Karpas-422 (cell line): ENCODE results near the gene TBCD. TPM values are rescaled to one million over a fixed set of nuclear protein-coding genes. Genes with fewer than 3 reads are reported as not detected.

Experiments
- DNase-seq: peaks from one replicate; pipeline ENCODE4 v3.0.0-alpha.2; 2015
- H2AFZ ChIP-seq: fragments of 200-600 bp; sonication (generic); 2 replicates; pipeline ENCODE4 v1.6.1; 2014; ENCODE audit warnings: antibody characterized with exemption, low read length, mixed read lengths
- H3K27ac ChIP-seq: fragments of 200-600 bp; sonication (generic); 2 replicates; pipeline ENCODE4 v1.5.1; 2014; ENCODE audit warnings: mild to moderate bottlenecking, low read length, moderate library complexity
- H3K27me3 ChIP-seq: fragments of 200-600 bp; sonication (generic); 2 replicates; pipeline ENCODE4 v1.6.1; 2014; ENCODE audit warnings: low read length, mixed read lengths
- H3K36me3 ChIP-seq: fragments of 200-600 bp; sonication (generic); 2 replicates; pipeline ENCODE4 v1.6.1; 2014; ENCODE audit warnings: low read length, mixed read lengths; ENCODE audit not compliant: insufficient read depth
- H3K4me1 ChIP-seq: fragments of 200-600 bp; sonication (generic); 2 replicates; pipeline ENCODE4 v1.6.1; 2014; ENCODE audit warnings: mild to moderate bottlenecking, low read length, mixed read lengths
- H3K4me2 ChIP-seq: fragments of 200-600 bp; sonication (generic); 2 replicates; pipeline ENCODE4 v1.6.1; 2014; ENCODE audit warnings: low read length, low read depth, mild to moderate bottlenecking; ENCODE audit not compliant: poor library complexity, severe bottlenecking
- H3K4me3 ChIP-seq: fragments of 200-600 bp; sonication (generic); 2 replicates; pipeline ENCODE4 v1.5.1; 2014; ENCODE audit warnings: mild to moderate bottlenecking, antibody characterized with exemption, low read length, mixed read lengths
- H3K79me2 ChIP-seq: fragments of 200-600 bp; sonication (generic); 2 replicates; pipeline ENCODE4 v1.6.1; 2014; ENCODE audit warnings: mild to moderate bottlenecking, low read length, mixed read lengths
- H3K9ac ChIP-seq: fragments of 200-600 bp; sonication (generic); 2 replicates; pipeline ENCODE4 v1.6.0; 2014; ENCODE audit warnings: low read length
- H3K9me2 ChIP-seq: fragments of 200-600 bp; sonication (generic), shearing (Covaris generic); replicated peaks from 2 replicates; pipeline ENCODE4 v1.6.0; 2014; ENCODE audit warnings: mild to moderate bottlenecking, low read length, moderate library complexity; ENCODE audit not compliant: insufficient read depth
- H3K9me3 ChIP-seq: fragments of 300-700, 200-600 bp; sonication (generic); 2 replicates; pipeline ENCODE4 v1.6.1; 2014; ENCODE audit warnings: low read length, mixed read lengths
- H4K20me1 ChIP-seq: fragments of 200-600 bp; sonication (generic); 2 replicates; pipeline ENCODE4 v1.6.1; 2014; ENCODE audit warnings: mild to moderate bottlenecking, antibody characterized with exemption, low read length, low read depth; ENCODE audit not compliant: insufficient read depth
- total RNA-seq: library from RNA; depleted of rRNA; stranded (reverse); fragments of >200 nt; shearing (Covaris generic); gene quantifications from 2 replicates; pipeline ENCODE4 v1.2.3, GENCODE V29; 2014; ENCODE audit warnings: low replicate concordance

Gene TBCD
- total RNA-seq, 1 experiment from 2014 or later, result 28.7 TPM

DNA sequence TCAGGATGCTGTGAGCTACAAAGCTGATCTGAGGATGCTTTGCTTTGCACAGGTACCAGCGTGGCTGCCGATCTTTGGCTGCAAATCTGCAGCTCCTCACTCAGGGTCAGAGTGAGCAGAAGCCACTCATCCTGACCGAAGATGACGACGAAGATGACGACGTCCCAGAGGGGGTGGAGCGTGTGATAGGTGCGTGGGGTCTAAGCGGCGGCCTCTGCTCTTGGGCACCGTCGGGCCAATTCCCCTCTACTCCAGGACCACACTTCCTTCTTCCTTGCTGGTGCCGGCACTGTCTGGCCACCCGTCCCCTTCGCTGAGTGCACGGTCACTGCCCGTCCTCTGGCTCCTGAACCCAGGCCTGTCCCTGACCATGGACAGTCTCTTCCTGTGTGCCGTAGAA lies 54.0 kb downstream of the TBCD start:
- no peak overlapping the region for H3K4me3 ChIP-seq
- no peak overlapping the region for H3K4me2 ChIP-seq
- H3K27me3 ChIP-seq, result no peaks in the 10 kb centered on the region
- no peaks in the 10 kb centered on the region for H3K9me2 ChIP-seq
- H3K36me3 ChIP-seq, result no peaks in the 10 kb centered on the region
- H4K20me1 ChIP-seq, result no peaks in the 10 kb centered on the region; the same call in 1 of the 2 replicates
- no peak for DNase-seq
- no peak overlapping the region for H3K27ac ChIP-seq
- no peaks in the 10 kb centered on the region for H3K9me3 ChIP-seq
- no peaks in the 10 kb centered on the region for H3K4me1 ChIP-seq
- no peak overlapping the region for H2AFZ ChIP-seq
- H3K79me2 ChIP-seq, result peaks cover 16% of the 10 kb centered on the region
- no peak overlapping the region for H3K9ac ChIP-seq

DNA sequence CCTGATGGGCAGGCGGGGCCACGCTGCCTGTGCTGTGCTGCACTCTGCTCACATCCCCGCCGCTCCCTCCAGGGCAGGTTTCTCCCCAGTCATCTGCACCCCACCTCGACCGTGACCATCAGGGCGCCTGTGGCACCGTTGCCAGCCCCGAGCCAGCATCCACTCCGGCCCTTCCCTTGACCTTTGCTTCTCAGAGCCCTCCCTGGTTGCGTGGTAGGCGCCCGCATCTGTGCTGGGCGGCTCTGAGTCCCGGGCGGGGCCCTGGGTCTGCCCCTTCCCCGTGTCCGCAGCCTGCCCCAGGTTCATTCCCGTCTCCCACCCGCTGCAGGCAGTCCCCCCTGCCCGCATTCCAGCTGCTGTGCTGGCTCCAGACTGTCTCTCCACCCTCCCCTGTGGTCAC lies 54.8 kb downstream of the TBCD start:
- no peaks in the 10 kb centered on the region for H3K9me2 ChIP-seq
- no peak for DNase-seq

DNA sequence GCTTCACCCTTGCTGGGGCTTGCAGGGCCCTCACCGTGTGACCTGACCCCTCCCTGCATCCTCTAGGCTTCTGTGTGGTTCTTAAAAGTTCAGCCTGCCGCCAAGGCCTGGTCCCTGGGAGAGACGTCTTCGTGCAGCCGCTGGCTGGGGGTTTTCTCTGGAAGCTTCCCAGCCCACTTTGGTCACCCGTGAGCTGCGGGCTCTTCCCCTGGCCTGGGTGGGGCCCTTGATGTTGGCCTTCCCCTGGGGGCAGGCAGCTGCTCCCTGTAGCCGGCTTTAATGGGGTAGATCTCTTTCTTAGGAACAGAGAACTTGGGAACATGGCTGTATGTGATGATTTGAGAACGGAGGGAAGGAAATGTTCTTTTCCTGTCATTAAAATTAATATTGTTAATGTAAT lies 55.2 kb downstream of the TBCD start:
- Histone ChIP-seq H3K9me3 (no peaks in the 10 kb centered on the region), H4K20me1 (no peaks in the 10 kb centered on the region; the same call in 1 of the 2 replicates), H3K9me2 (no peaks in the 10 kb centered on the region), H3K79me2 (peaks cover 15% of the 10 kb centered on the region), H3K36me3 (no peaks in the 10 kb centered on the region), H3K4me2 (no peak overlapping the region), H3K4me3 (no peak overlapping the region), H3K4me1 (no peaks in the 10 kb centered on the region), H2AFZ (no peak overlapping the region), H3K27me3 (no peaks in the 10 kb centered on the region), H3K9ac (no peak overlapping the region), H3K27ac (no peak overlapping the region)
- DNase-seq, result no peak

More for the DNA sequence above, 54.8 kb downstream of the TBCD start:
- Histone ChIP-seq H3K4me1 (no peaks in the 10 kb centered on the region), H3K79me2 (peaks cover 16% of the 10 kb centered on the region), H4K20me1 (no peaks in the 10 kb centered on the region; the same call in 1 of the 2 replicates), H3K36me3 (no peaks in the 10 kb centered on the region), H3K27me3 (no peaks in the 10 kb centered on the region), H3K4me2 (no peak overlapping the region), H3K4me3 (no peak overlapping the region), H3K9ac (no peak overlapping the region), H3K27ac (no peak overlapping the region), H2AFZ (no peak overlapping the region), H3K9me3 (no peaks in the 10 kb centered on the region)

DNA sequence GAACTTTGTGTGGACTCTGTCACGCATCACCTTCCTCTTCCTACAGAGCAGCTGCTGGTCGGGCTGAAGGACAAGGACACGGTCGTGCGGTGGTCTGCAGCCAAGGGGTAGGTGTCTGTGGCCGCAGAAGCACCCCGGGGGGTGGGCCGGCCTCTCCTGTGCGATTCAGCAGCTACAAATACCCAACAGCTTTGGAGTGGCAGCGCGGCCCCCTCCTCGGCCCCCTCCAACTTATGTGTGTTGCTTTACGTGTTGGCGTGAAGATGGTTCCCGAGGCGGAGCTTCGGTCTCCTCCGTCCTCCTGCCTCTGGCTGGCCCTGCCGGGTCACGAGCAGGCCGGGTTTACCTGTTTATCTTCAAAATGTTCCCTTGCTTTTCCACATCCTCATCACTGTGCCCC lies 55.7 kb downstream of the TBCD start:
- Histone ChIP-seq H3K79me2 (peaks cover 10% of the 10 kb centered on the region), H3K4me2 (no peak overlapping the region), H3K27me3 (no peaks in the 10 kb centered on the region), H3K36me3 (no peaks in the 10 kb centered on the region), H3K9me2 (no peaks in the 10 kb centered on the region), H4K20me1 (no peaks in the 10 kb centered on the region), H2AFZ (no peak overlapping the region), H3K9ac (no peak overlapping the region), H3K4me3 (no peak overlapping the region), H3K27ac (no peak overlapping the region), H3K9me3 (no peaks in the 10 kb centered on the region), H3K4me1 (no peaks in the 10 kb centered on the region)
- DNase-seq, result no peak

DNA sequence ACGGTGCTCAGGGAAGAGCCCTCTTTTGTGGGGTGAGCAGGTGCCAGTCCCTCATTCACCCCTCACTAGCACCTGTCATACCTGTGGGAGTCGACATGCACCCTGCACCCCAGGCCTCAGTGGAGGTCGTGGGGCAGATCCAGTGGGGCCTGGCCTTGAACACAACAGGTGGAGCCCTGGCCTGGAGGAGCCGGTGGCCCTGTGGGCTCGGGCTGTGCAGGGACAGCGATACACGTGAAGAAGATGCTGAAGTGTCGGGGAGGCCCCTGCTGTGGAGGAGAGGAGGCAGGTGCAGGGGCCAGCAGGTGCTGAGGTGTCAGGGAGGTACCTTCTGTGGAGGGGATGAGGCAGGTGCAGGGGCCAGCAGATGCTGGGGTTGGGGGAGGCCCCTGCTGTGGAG lies 56.1 kb downstream of the TBCD start:
- Histone ChIP-seq H3K27ac (no peak overlapping the region), H3K4me1 (no peaks in the 10 kb centered on the region), H3K27me3 (no peaks in the 10 kb centered on the region), H3K9me2 (no peaks in the 10 kb centered on the region), H3K4me3 (no peak overlapping the region), H4K20me1 (no peaks in the 10 kb centered on the region), H3K36me3 (no peaks in the 10 kb centered on the region), H2AFZ (no peak overlapping the region), H3K4me2 (no peak overlapping the region), H3K9ac (no peak overlapping the region), H3K79me2 (peaks cover 6% of the 10 kb centered on the region), H3K9me3 (no peaks in the 10 kb centered on the region)
- DNase-seq, result no peak

DNA sequence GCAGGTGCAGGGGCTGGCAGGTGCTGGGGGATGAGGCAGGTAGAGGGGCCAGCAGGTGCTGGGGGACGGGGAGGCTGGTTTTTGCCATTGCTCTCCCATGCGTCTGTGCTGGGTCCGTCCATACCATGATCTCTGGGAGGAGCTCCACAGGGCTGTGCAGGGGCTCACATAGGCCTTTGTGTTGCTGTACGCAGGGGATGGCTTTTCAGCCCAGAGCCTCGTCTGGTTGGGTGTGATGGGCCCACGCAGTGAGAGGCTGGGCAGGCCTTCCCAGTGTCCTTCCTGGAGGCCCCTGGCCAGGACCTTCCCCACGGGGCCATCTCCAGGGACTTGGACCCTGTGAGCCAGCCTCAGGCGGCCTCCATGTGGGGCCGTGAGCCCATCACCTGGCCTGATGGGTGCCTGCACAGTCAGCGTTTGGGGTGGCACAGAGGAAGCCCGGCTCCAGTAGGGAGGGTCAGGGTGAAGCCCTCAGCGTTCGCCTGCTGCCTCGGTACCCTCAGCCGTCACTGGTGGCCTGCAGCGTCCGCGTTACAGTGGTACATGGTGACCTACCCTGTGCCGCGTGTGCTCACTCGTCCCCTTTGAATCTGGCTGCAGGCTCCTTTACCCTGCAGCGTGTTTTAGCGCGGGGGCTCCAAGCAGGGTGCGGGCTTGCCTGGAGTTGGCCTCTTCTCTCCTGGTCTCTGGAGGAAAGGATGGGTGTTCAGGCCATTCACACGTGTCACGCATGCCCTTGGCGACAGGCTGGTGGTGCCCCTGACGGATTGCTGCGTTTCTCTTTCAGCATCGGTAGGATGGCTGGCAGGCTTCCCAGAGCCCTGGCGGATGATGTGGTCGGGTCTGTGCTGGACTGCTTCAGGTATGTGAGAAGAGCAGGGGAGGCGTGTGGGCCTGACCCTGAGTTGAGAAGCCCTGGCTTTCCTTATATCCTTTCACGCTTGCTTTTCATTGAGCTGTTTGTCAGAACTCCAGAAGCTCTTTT lies 57.3 kb downstream of the TBCD start:
- Histone ChIP-seq H3K4me1 (no peaks in the 10 kb centered on the region), H3K9me2 (no peaks in the 10 kb centered on the region), H3K9me3 (no peaks in the 10 kb centered on the region), H3K9ac (no peak overlapping the region), H2AFZ (no peak overlapping the region), H4K20me1 (no peaks in the 10 kb centered on the region), H3K4me3 (no peak overlapping the region), H3K4me2 (no peak overlapping the region), H3K36me3 (no peaks in the 10 kb centered on the region), H3K79me2 (no peaks in the 10 kb centered on the region), H3K27me3 (no peaks in the 10 kb centered on the region), H3K27ac (no peak overlapping the region)
- no peak for DNase-seq

DNA sequence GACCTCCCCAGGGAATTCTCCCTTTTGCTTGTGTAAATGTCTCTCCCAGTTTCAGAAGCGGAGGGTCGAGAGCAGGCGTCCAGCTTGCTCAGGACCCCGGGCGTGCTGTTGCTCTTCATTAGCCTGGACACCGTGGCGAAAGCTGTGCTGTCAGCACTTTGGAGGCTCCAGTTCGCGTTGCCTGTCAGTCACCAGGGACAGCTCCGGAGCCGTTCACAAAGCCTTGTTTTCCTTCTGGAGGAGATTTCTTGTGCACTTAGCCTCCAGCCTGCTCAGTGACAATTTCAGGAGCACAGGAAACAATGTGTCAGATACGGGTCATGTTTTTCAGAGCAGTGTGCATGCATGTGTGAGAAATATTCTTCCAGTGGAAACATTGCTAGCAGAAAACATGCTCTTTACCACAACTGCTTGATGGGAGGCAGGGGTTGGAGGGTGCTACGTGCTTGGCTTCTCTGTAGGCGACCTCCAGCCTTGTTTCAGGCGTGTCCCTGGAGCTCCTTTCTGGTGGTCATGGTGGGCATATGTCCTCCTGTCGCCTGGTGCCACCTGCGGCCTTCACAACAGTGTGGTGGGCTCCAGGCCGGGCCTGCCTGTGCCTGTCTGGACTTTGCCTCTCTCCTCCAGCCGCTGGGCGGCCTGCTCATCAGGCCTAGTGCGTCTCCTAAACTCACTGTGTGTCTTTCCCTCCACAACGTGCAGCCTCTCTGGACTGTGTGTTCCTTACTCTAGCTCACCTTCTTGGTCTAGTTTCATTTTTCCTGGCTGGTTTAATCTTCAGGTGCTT lies 59.0 kb downstream of the TBCD start:
- H3K9me2 ChIP-seq, result no peaks in the 10 kb centered on the region
- no peaks in the 10 kb centered on the region for H3K4me1 ChIP-seq
- H3K27ac ChIP-seq, result no peak overlapping the region
- no peaks in the 10 kb centered on the region for H3K27me3 ChIP-seq
- no peak for DNase-seq
- H3K79me2 ChIP-seq, result no peaks in the 10 kb centered on the region
- H3K36me3 ChIP-seq, result 0 out of 2 replicates have a peak, but pooled peaks cover 2% of the 10 kb centered on the region
- no peaks in the 10 kb centered on the region for H4K20me1 ChIP-seq
- H3K4me2 ChIP-seq, result no peak overlapping the region
- H3K9ac ChIP-seq, result no peak overlapping the region
- no peak overlapping the region for H3K4me3 ChIP-seq
- no peak overlapping the region for H2AFZ ChIP-seq
- H3K9me3 ChIP-seq, result no peaks in the 10 kb centered on the region

DNA sequence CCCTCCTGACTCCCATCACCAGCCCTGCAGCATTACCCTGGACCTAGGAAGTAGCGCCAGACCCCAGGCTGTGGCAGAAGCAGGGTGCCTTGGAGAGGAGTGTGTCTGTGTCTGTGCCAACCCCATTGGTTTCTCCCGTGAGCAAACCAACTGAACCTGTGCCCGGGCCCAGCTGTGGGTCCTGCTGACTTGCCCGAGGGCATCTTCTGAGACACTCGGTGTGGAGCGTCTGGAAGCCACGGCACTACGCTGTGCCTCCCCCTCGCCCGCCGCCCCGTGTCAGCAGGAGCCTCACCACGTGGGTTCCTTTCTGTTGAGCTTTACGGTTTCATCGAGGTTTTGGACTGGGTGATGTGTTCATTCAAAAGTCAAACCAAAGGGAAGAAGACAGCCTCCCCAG lies 60.2 kb downstream of the TBCD start:
- Histone ChIP-seq H4K20me1 (no peaks in the 10 kb centered on the region), H3K4me2 (no peak overlapping the region), H2AFZ (no peak overlapping the region), H3K9me3 (no peaks in the 10 kb centered on the region), H3K4me3 (no peak overlapping the region), H3K27me3 (no peaks in the 10 kb centered on the region), H3K9ac (no peak overlapping the region), H3K9me2 (no peaks in the 10 kb centered on the region), H3K79me2 (no peaks in the 10 kb centered on the region), H3K27ac (no peak overlapping the region), H3K36me3 (0 out of 2 replicates have a peak, but pooled peaks cover 2% of the 10 kb centered on the region), H3K4me1 (no peaks in the 10 kb centered on the region)
- no peak for DNase-seq
